Measurements from ENCODE around the gene CCNL2. TPM values are rescaled to one million over a fixed set of nuclear protein-coding genes. Genes with fewer than 3 reads are reported as not detected.

CCNL2 gene
- total RNA-seq, 4 donors from 2014 or later: 31.6 to 248 (median 127) TPM

- Histone ChIP-seq H3K4me1 (peaks cover 0 to 63% (median 20%) of the 10 kb centered on the region in 3 donors), H3K27ac (peak overlapping the region in 3 of 4 donors; percentile 29 to 97 (median 78)), H3K9me3 (no peaks in the 10 kb centered on the region), H3K36me3 (no peaks in the 10 kb centered on the region), H3K4me3 (no peak overlapping the region), H3K27me3 (no peaks in the 10 kb centered on the region)
- 30 to 43% methylated on average over 5 to 12 of the region's 19 CpGs for WGBS, 2 donors (ENCODE audit: low coverage in 1 of 2)
- no peak for TF ChIP-seq POLR2A (IDR thresholded peaks at IDR 0.05)
- no peak for TF ChIP-seq EP300 (IDR thresholded peaks at IDR 0.05)
- no peak for TF ChIP-seq POLR2AphosphoS5 (IDR thresholded peaks at IDR 0.05)
- no peak for TF ChIP-seq CTCF (IDR thresholded peaks at IDR 0.05)
- no peak for ATAC-seq
Measured at GRCh38 chr1:1426496-1427105, 27.5 kb upstream of the CCNL2 start.

- no peak overlapping the region for H3K4me3 ChIP-seq
- no peaks in the 10 kb centered on the region for H3K36me3 ChIP-seq
- H3K27ac ChIP-seq: peak overlapping the region in 2 of 4 donors; percentile 78 to 97
- TF ChIP-seq CTCF (IDR thresholded peaks at IDR 0.05) (no peak), POLR2AphosphoS5 (IDR thresholded peaks at IDR 0.05) (no peak), EP300 (IDR thresholded peaks at IDR 0.05) (no peak), POLR2A (IDR thresholded peaks at IDR 0.05) (no peak)
- ATAC-seq: no peak
- H3K27me3 ChIP-seq: no peaks in the 10 kb centered on the region
- H3K4me1 ChIP-seq: peaks cover 0 to 63% (median 15%) of the 10 kb centered on the region in 3 donors
- WGBS, 2 donors (ENCODE audit: low coverage in 1 of 2): no CpG with 5 or more reads among the region's 33 CpGs
- H3K9me3 ChIP-seq: no peaks in the 10 kb centered on the region
Measured at GRCh38 chr1:1425753-1426495, 26.8 kb upstream of the CCNL2 start.

- Histone ChIP-seq H3K36me3 (no peaks in the 10 kb centered on the region), H3K4me1 (peaks cover 0 to 63% (median 13%) of the 10 kb centered on the region in 3 donors), H3K27ac (peak overlapping the region in 1 of 4 donors; percentile 97), H3K27me3 (no peaks in the 10 kb centered on the region), H3K9me3 (no peaks in the 10 kb centered on the region), H3K4me3 (no peak overlapping the region)
- 37 to 40% methylated on average over 2 to 6 of the region's 12 CpGs for WGBS, 2 donors (ENCODE audit: low coverage in 1 of 2)
- ATAC-seq: no peak
- TF ChIP-seq POLR2AphosphoS5 (IDR thresholded peaks at IDR 0.05): no peak
- no peak for TF ChIP-seq CTCF (IDR thresholded peaks at IDR 0.05)
- TF ChIP-seq EP300 (IDR thresholded peaks at IDR 0.05): no peak
- TF ChIP-seq POLR2A (IDR thresholded peaks at IDR 0.05): no peak
Measured at GRCh38 chr1:1425426-1425752, 26.3 kb upstream of the CCNL2 start.

GRCh38 chr1:1424707-1425106 is 25.6 kb upstream of the CCNL2 start:
- Histone ChIP-seq H3K27me3 (no peaks in the 10 kb centered on the region), H3K36me3 (no peaks in the 10 kb centered on the region), H3K4me1 (peaks cover 0 to 61% (median 10%) of the 10 kb centered on the region in 3 donors), H3K27ac (no peak overlapping the region), H3K4me3 (no peak overlapping the region), H3K9me3 (no peaks in the 10 kb centered on the region)
- TF ChIP-seq POLR2A (IDR thresholded peaks at IDR 0.05) (no peak), POLR2AphosphoS5 (IDR thresholded peaks at IDR 0.05) (no peak), CTCF (IDR thresholded peaks at IDR 0.05) (no peak), EP300 (IDR thresholded peaks at IDR 0.05) (no peak)
- ATAC-seq: no peak
- whole genome bisulfite sequencing, 2 donors (ENCODE audit: low coverage in 1 of 2): 68 to 87% methylated on average over 6 to 15 of the region's 15 CpGs

GRCh38 chr1:1423245-1423597 is 24.1 kb upstream of the CCNL2 start:
- no peak for ATAC-seq
- no peak overlapping the region for H3K4me3 ChIP-seq
- H3K9me3 ChIP-seq: no peaks in the 10 kb centered on the region
- H3K27me3 ChIP-seq: no peaks in the 10 kb centered on the region
- peaks cover 0 to 56% (median 8%) of the 10 kb centered on the region in 3 donors for H3K4me1 ChIP-seq
- H3K27ac ChIP-seq: peak overlapping the region in 2 of 4 donors; percentile 31 to 76
- WGBS, 2 donors (ENCODE audit: low coverage in 1 of 2): 90% methylated on average over 3 to 7 of the region's 7 CpGs
- no peak for TF ChIP-seq POLR2AphosphoS5 (IDR thresholded peaks at IDR 0.05)
- no peak for TF ChIP-seq EP300 (IDR thresholded peaks at IDR 0.05)
- TF ChIP-seq POLR2A (IDR thresholded peaks at IDR 0.05): no peak
- no peak for TF ChIP-seq CTCF (IDR thresholded peaks at IDR 0.05)
- no peaks in the 10 kb centered on the region for H3K36me3 ChIP-seq

All from gastroesophageal sphincter (tissue), 4 donors.